Left lung (tissue), 10 donors: ENCODE data around the gene PLAGL1. TPM values are rescaled to one million over a fixed set of nuclear protein-coding genes. Genes with fewer than 3 reads are reported as not detected.

Experiments used
- ATAC-seq: fragments of 200-7000 bp; cut with Tn5 transposase; one replicate; pipeline ENCODE4 v1.9.1; 2020; ENCODE audit warnings: moderate library complexity
- DNase-seq, 4 donors: peaks; one replicate each; pipeline ENCODE4 v3.0.0-alpha.2; 2013 to 2020
- H3K27ac ChIP-seq, 2 donors: fragments of 200-600 bp; sonication (generic) in 1 of 2; one replicate each; pipeline versions ENCODE4 v1.5.0 to v1.8.0; 2020 to 2021
- H3K27me3 ChIP-seq, 2 donors: fragments of 200-600 bp; sonication (generic) in 1 of 2; one replicate each; pipeline versions ENCODE4 v1.5.0 to v1.8.0; 2020 to 2021
- H3K36me3 ChIP-seq, 2 donors: fragments of 200-600 bp; sonication (generic) in 1 of 2; one replicate each; pipeline versions ENCODE4 v1.5.0 to v1.8.0; 2020 to 2021
- H3K4me1 ChIP-seq, 2 donors: fragments of 200-600 bp; one replicate each; pipeline ENCODE4 v1.8.0; 2021
- H3K4me3 ChIP-seq, 2 donors: fragments of 200-600 bp; sonication (generic) in 1 of 2; one replicate each; pipeline versions ENCODE4 v1.5.0 to v1.8.0; 2020 to 2021; ENCODE audit warnings: mild to moderate bottlenecking in 1 of 2
- H3K9me3 ChIP-seq, 2 donors: fragments of 200-600 bp; sonication (generic) in 1 of 2; one replicate each; pipeline versions ENCODE4 v1.5.0 to v1.8.0; 2020 to 2021
- intact Hi-C, 2 donors: fragments of 100-400 bp; cut with DNase I; formaldehyde crosslinking; loops; one replicate each; pipeline versions ENCODE4 v1.11.2 to v1.14.2; 2022
- polyA plus RNA-seq, 6 donors: library from polyadenylated mRNA; unstranded; fragments of 120-200 nt; gene quantifications; one replicate each; pipeline ENCODE4 v1.2.1, GENCODE V29; 2013; ENCODE audit not compliant: insufficient read length in 6 of 6
- total RNA-seq, 2 donors: library from RNA; stranded (reverse); fragmentation: NEBNext Ultra II Directional; extraction: Animal tissue kit (Norgen Biotek cat#: 25700); gene quantifications; one replicate each; pipeline ENCODE4 v1.2.1, GENCODE V29; 2021
- TF ChIP-seq, protein P1 (sequence below), 2 donors: fragments of 200-600 bp; sonication (generic) in 1 of 2; IDR thresholded peaks; one replicate each; pipeline versions ENCODE4 v1.5.0 to v1.8.0; 2021; ENCODE audit warnings: antibody characterized with exemption in 2 of 2
- donor health status: DM: no; HTN: yes; CAD: no.
- donor health status: DM: no; HTN: no; CAD: no.

Gene PLAGL1
- total and polyA plus RNA-seq, 8 donors, result 38.5 to 166 (median 137) TPM

DNA sequence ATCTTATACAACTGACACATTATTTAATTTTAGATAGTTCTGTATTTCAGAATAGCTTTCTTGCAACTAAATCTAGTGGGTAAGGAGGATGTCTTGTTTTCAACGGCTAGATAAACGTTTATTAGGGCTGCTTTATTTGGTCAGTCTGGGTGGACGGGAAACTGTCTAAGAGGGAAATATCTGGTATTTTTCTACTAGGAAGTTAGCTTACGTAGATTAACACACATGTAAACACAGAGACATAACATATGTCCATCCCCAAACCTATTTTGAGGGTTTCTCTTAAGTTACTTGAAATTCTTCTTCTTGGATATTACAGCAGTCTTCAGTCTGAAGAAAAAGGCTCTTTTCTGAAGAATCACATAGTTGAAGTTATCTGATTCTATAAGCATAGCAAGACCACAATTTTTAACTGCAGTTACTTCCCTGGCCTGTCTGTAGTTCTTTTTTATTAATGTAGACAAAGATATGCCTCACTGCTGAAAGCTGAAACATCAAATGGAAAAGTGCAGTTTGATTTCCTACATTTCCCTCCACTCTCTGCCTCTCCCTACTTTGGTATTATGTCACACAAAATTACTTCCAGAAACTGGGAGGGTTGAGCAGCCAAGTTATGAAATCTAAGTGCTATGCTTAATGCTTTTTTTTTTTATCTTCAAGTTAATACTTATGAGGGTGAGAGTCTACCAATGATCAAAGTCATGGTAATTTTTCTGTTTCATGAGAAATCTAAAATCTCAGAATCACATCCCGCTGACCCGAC lies 37.4 kb downstream of the PLAGL1 start:
- TF ChIP-seq, protein P1, sequence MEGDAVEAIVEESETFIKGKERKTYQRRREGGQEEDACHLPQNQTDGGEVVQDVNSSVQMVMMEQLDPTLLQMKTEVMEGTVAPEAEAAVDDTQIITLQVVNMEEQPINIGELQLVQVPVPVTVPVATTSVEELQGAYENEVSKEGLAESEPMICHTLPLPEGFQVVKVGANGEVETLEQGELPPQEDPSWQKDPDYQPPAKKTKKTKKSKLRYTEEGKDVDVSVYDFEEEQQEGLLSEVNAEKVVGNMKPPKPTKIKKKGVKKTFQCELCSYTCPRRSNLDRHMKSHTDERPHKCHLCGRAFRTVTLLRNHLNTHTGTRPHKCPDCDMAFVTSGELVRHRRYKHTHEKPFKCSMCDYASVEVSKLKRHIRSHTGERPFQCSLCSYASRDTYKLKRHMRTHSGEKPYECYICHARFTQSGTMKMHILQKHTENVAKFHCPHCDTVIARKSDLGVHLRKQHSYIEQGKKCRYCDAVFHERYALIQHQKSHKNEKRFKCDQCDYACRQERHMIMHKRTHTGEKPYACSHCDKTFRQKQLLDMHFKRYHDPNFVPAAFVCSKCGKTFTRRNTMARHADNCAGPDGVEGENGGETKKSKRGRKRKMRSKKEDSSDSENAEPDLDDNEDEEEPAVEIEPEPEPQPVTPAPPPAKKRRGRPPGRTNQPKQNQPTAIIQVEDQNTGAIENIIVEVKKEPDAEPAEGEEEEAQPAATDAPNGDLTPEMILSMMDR (IDR thresholded peaks at IDR 0.05), result no peak
- DNase-seq (peak in 1 of 4 donors; percentile 59), ATAC-seq (peak; percentile 76)
- H3K4me1 ChIP-seq, result peaks cover 7 to 38% of the 10 kb centered on the region in 2 donors
- intact Hi-C loops, result no loop called here
- H3K27ac ChIP-seq, result no peak overlapping the region
- H3K9me3 ChIP-seq, result no peaks in the 10 kb centered on the region
- H3K36me3 ChIP-seq, result no peaks in the 10 kb centered on the region
- H3K4me3 ChIP-seq, result no peak overlapping the region
- no peaks in the 10 kb centered on the region for H3K27me3 ChIP-seq

DNA sequence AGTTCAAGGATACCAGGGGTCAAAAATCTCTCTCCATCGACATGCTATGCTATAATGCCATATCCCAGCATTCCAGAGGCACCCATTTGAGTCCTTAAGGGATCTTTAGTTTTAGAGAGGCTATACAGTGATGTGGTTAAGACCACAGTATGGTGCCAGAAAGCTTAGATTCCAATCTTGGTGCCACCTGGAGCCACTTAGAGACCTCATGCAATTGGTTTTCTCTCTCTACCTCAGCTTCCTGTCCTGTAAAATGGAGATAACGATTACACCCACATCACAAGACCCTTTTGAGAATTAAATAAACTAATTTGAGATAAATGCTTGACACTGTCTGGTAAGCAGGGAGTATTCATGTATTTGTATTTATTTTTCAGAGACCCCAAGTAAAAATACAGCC lies 39.0 kb downstream of the PLAGL1 start:
- TF ChIP-seq, protein P1 (IDR thresholded peaks at IDR 0.05), result no peak
- intact Hi-C loops, result no loop called here
- H3K4me1 ChIP-seq, result peaks cover 7 to 45% of the 10 kb centered on the region in 2 donors
- H3K9me3 ChIP-seq, result no peaks in the 10 kb centered on the region
- ATAC-seq, result no peak
- H3K27me3 ChIP-seq, result no peaks in the 10 kb centered on the region
- no peak overlapping the region for H3K27ac ChIP-seq
- H3K4me3 ChIP-seq, result no peak overlapping the region
- no peak for DNase-seq
- no peaks in the 10 kb centered on the region for H3K36me3 ChIP-seq

DNA sequence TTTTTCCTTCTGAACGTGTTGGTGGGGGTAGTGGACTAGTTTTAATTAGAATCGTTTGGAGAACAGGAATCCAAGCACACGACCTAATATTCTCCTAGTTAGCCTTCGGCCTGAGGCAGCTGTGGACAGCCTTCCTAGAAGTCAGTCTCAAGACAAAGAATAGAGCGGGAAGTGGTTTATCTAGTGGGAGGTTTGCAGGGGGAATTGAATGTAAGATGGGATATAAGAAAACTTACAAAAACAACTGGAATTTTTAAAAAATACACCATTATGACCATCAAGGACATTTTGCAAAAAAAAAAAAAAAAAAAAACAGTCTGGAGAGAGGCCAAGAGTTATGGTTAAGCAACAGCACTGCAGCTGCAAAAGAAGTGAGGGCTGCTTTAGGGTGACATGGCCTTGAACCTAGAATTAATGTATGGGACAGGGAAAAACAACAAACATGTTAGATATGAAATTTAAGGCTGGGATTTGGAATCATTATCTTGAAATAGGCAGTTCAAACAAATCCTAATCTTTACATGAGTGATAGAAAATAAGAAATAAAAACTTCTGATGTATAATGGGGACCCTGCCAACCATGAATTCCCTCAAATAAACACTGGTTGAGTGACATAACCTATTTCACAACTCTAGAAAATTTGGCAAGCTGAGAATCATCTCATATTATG lies 40.2 kb downstream of the PLAGL1 start:
- intact Hi-C loops, result no loop called here
- H3K4me3 ChIP-seq, result no peak overlapping the region
- H3K4me1 ChIP-seq, result peaks cover 7 to 53% of the 10 kb centered on the region in 2 donors
- no peak for ATAC-seq
- no peaks in the 10 kb centered on the region for H3K36me3 ChIP-seq
- no peaks in the 10 kb centered on the region for H3K9me3 ChIP-seq
- H3K27me3 ChIP-seq, result no peaks in the 10 kb centered on the region
- DNase-seq, result peak in 2 of 4 donors; percentile 86 to 89
- TF ChIP-seq, protein P1 (IDR thresholded peaks at IDR 0.05), result no peak
- H3K27ac ChIP-seq, result no peak overlapping the region

DNA sequence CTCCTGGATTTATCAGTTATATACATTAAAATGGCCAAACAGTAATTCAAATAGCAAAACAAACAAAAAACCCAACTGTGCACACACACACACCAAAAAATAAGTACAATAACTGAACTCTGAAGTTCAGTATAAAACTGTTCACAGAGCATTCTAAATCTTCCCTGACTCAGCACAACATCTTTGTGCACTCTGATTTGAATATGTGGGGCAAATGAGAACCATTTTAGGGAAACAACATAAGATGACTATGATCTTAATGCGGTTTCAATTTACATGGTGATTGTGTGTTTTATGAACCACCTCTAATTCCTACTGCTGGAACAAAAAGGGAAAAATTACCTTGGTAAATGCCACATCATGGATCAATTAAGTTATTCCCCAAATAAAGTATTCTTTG lies 41.7 kb downstream of the PLAGL1 start:
- H3K36me3 ChIP-seq, result no peaks in the 10 kb centered on the region
- no peak overlapping the region for H3K4me3 ChIP-seq
- no peaks in the 10 kb centered on the region for H3K27me3 ChIP-seq
- no peak for ATAC-seq
- H3K4me1 ChIP-seq, result peaks cover 6 to 51% of the 10 kb centered on the region in 2 donors
- intact Hi-C loops, result no loop called here
- peak overlapping the region in 1 of 2 donors; percentile 5 for H3K27ac ChIP-seq
- no peaks in the 10 kb centered on the region for H3K9me3 ChIP-seq
- TF ChIP-seq, protein P1 (IDR thresholded peaks at IDR 0.05), result no peak
- DNase-seq, result no peak

GRCh38 chr6:143965503-143966171 lies 42.4 kb downstream of the PLAGL1 start:
- peaks cover 2 to 48% of the 10 kb centered on the region in 2 donors for H3K4me1 ChIP-seq
- H3K4me3 ChIP-seq, result no peak overlapping the region
- H3K9me3 ChIP-seq, result no peaks in the 10 kb centered on the region
- peak overlapping the region in 1 of 2 donors; percentile 5 for H3K27ac ChIP-seq
- DNase-seq, result no peak
- no peaks in the 10 kb centered on the region for H3K36me3 ChIP-seq
- ATAC-seq, result peak; percentile 48
- TF ChIP-seq, protein P1 (IDR thresholded peaks at IDR 0.05), result no peak
- intact Hi-C loops, result no loop called here
- no peaks in the 10 kb centered on the region for H3K27me3 ChIP-seq
